BLaER1 treated with 17β-estradiol and CSF1 and Interleukin-3, amounts not matched to agents 10 nM and 100 nM (cell line): Measurements from ENCODE around the gene GADD45A.

Experiments
- H3K27ac ChIP-seq, 11 experiments: shearing (Covaris generic); formaldehyde crosslinking; 2 replicates each; pipeline ENCODE4 v1.8.1; 2022
- H3K27me3 ChIP-seq, 11 experiments: shearing (Covaris generic); formaldehyde crosslinking; 2 replicates each; pipeline ENCODE4 v1.8.1; 2022
- H3K36me3 ChIP-seq, 11 experiments: shearing (Covaris generic); formaldehyde crosslinking; 2 replicates each; pipeline ENCODE4 v1.8.1; 2022
- H3K4me1 ChIP-seq, 10 experiments: shearing (Covaris generic); formaldehyde crosslinking; 2 replicates each; pipeline ENCODE4 v1.8.1; 2022
- H3K4me2 ChIP-seq, 11 experiments: shearing (Covaris generic); formaldehyde crosslinking; 2 replicates each; pipeline ENCODE4 v1.8.1; 2022
- H3K4me3 ChIP-seq, 10 experiments: shearing (Covaris generic); formaldehyde crosslinking; 2 replicates each; pipeline ENCODE4 v1.8.1; 2022
- H3K9ac ChIP-seq, 11 experiments: shearing (Covaris generic); formaldehyde crosslinking; 2 replicates each; pipeline ENCODE4 v1.8.1; 2022
- H3K9me3 ChIP-seq, 11 experiments: shearing (Covaris generic); formaldehyde crosslinking; replicated peaks in 1 of 11; 2 replicates each; pipeline ENCODE4 v1.8.1; 2022
- H4K20me1 ChIP-seq, 11 experiments: shearing (Covaris generic); formaldehyde crosslinking; 2 replicates each; pipeline ENCODE4 v1.8.1; 2022
- Cebpa-rat ChIP-seq, 11 experiments: shearing (Covaris generic); IDR thresholded peaks; 2 replicates each; pipeline ENCODE4 v1.8.1; 2022

The GADD45A gene

GRCh38 chr1:67685067-67685557 is at the start of gene GADD45A:
Gene GADD45A, plus strand, starts transcription at chr1:67685201. Its CDS starts 294 bp downstream, at chr1:67685495.
- peak within 1 kb of the TSS; percentile 54 to 94 (median 90) for H3K27ac ChIP-seq
- peaks cover 22 to 53% (median 32%) of the 10 kb centered on the region in 10 experiments for H3K4me1 ChIP-seq
- no peak for TF ChIP-seq Cebpa-rat (IDR thresholded peaks at IDR 0.05)
- peak within 1 kb of the TSS; percentile 83 to 95 (median 91) for H3K9ac ChIP-seq
- H4K20me1 ChIP-seq = peaks cover 0 to 48% (median 22%) of the 10 kb centered on the region in 11 experiments; a peak in 16 of 22 replicates
- H3K27me3 ChIP-seq = no peaks in the 10 kb centered on the region
- H3K4me3 ChIP-seq = peak within 1 kb of the TSS; percentile 79 to 99 (median 91)
- H3K36me3 ChIP-seq = peaks cover 0 to 34% (median 30%) of the 10 kb centered on the region in 11 experiments; a peak in 18 of 22 replicates
- peak within 1 kb of the TSS; percentile 82 to 92 (median 88) for H3K4me2 ChIP-seq
- H3K9me3 ChIP-seq = no peaks in the 10 kb centered on the region

GRCh38 chr1:67636146-67636545 is 48.9 kb upstream of the GADD45A start:
- peaks cover 22 to 43% (median 28%) of the 10 kb centered on the region in 10 experiments for H3K4me1 ChIP-seq
- H4K20me1 ChIP-seq = no peaks in the 10 kb centered on the region
- no peaks in the 10 kb centered on the region for H3K27me3 ChIP-seq
- H3K27ac ChIP-seq = no peak overlapping the region
- H3K4me3 ChIP-seq = no peak overlapping the region
- peak overlapping the region; percentile 55 to 71 (median 61); a peak in 18 of 22 replicates for H3K4me2 ChIP-seq
- no peaks in the 10 kb centered on the region for H3K36me3 ChIP-seq
- H3K9ac ChIP-seq = no peak overlapping the region
- no peak for TF ChIP-seq Cebpa-rat (IDR thresholded peaks at IDR 0.05)
- no peaks in the 10 kb centered on the region for H3K9me3 ChIP-seq

GRCh38 chr1:67639361-67639760 is 45.6 kb upstream of the GADD45A start:
- H3K9me3 ChIP-seq = no peaks in the 10 kb centered on the region
- no peak for TF ChIP-seq Cebpa-rat (IDR thresholded peaks at IDR 0.05)
- H3K9ac ChIP-seq = no peak overlapping the region
- H3K27me3 ChIP-seq = no peaks in the 10 kb centered on the region
- no peak overlapping the region for H3K4me2 ChIP-seq
- H3K4me1 ChIP-seq = peaks cover 16 to 22% (median 19%) of the 10 kb centered on the region in 10 experiments
- no peaks in the 10 kb centered on the region for H4K20me1 ChIP-seq
- no peak overlapping the region for H3K27ac ChIP-seq
- H3K4me3 ChIP-seq = no peak overlapping the region
- no peaks in the 10 kb centered on the region for H3K36me3 ChIP-seq

- H3K36me3 ChIP-seq = no peaks in the 10 kb centered on the region
- no peaks in the 10 kb centered on the region for H3K9me3 ChIP-seq
- no peaks in the 10 kb centered on the region for H4K20me1 ChIP-seq
- H3K4me3 ChIP-seq = no peak overlapping the region
- TF ChIP-seq Cebpa-rat (IDR thresholded peaks at IDR 0.05) = no peak
- H3K9ac ChIP-seq = no peak overlapping the region
- H3K4me2 ChIP-seq = no peak overlapping the region
- H3K4me1 ChIP-seq = no peaks in the 10 kb centered on the region
- H3K27me3 ChIP-seq = no peaks in the 10 kb centered on the region
- no peak overlapping the region for H3K27ac ChIP-seq
Measured at GRCh38 chr1:67642629-67643028, 42.4 kb upstream of the GADD45A start.

- no peak overlapping the region for H3K4me3 ChIP-seq
- no peaks in the 10 kb centered on the region for H3K27me3 ChIP-seq
- no peak for TF ChIP-seq Cebpa-rat (IDR thresholded peaks at IDR 0.05)
- no peak overlapping the region for H3K9ac ChIP-seq
- H3K4me1 ChIP-seq = no peaks in the 10 kb centered on the region
- no peak overlapping the region for H3K4me2 ChIP-seq
- H3K27ac ChIP-seq = no peak overlapping the region
- H3K36me3 ChIP-seq = no peaks in the 10 kb centered on the region
- H3K9me3 ChIP-seq = no peaks in the 10 kb centered on the region
- no peaks in the 10 kb centered on the region for H4K20me1 ChIP-seq
Measured at GRCh38 chr1:67644566-67644965, 40.4 kb upstream of the GADD45A start.

GRCh38 chr1:67645495-67646144 is 39.4 kb upstream of the GADD45A start:
- TF ChIP-seq Cebpa-rat (IDR thresholded peaks at IDR 0.05) = no peak
- H3K4me2 ChIP-seq = no peak overlapping the region
- no peaks in the 10 kb centered on the region for H3K4me1 ChIP-seq
- no peak overlapping the region for H3K27ac ChIP-seq
- no peaks in the 10 kb centered on the region for H3K9me3 ChIP-seq
- H3K27me3 ChIP-seq = no peaks in the 10 kb centered on the region
- no peaks in the 10 kb centered on the region for H3K36me3 ChIP-seq
- no peaks in the 10 kb centered on the region for H4K20me1 ChIP-seq
- H3K9ac ChIP-seq = no peak overlapping the region
- H3K4me3 ChIP-seq = no peak overlapping the region

GRCh38 chr1:67646145-67647035 is 38.6 kb upstream of the GADD45A start:
- no peak overlapping the region for H3K27ac ChIP-seq
- H3K4me3 ChIP-seq = no peak overlapping the region
- no peaks in the 10 kb centered on the region for H4K20me1 ChIP-seq
- no peaks in the 10 kb centered on the region for H3K4me1 ChIP-seq
- H3K9me3 ChIP-seq = no peaks in the 10 kb centered on the region
- H3K27me3 ChIP-seq = no peaks in the 10 kb centered on the region
- no peaks in the 10 kb centered on the region for H3K36me3 ChIP-seq
- H3K4me2 ChIP-seq = no peak overlapping the region
- no peak overlapping the region for H3K9ac ChIP-seq
- no peak for TF ChIP-seq Cebpa-rat (IDR thresholded peaks at IDR 0.05)

GRCh38 chr1:67647036-67647798 is 37.8 kb upstream of the GADD45A start:
- Histone ChIP-seq H3K4me2 (no peak overlapping the region), H3K4me1 (no peaks in the 10 kb centered on the region), H3K36me3 (no peaks in the 10 kb centered on the region), H3K9ac (no peak overlapping the region), H3K27me3 (no peaks in the 10 kb centered on the region), H4K20me1 (no peaks in the 10 kb centered on the region), H3K4me3 (no peak overlapping the region), H3K27ac (no peak overlapping the region), H3K9me3 (no peaks in the 10 kb centered on the region)
- TF ChIP-seq Cebpa-rat (IDR thresholded peaks at IDR 0.05) = no peak

- H3K9ac ChIP-seq = no peak overlapping the region
- no peak overlapping the region for H3K4me2 ChIP-seq
- H3K4me3 ChIP-seq = no peak overlapping the region
- no peak for TF ChIP-seq Cebpa-rat (IDR thresholded peaks at IDR 0.05)
- no peaks in the 10 kb centered on the region for H4K20me1 ChIP-seq
- H3K27ac ChIP-seq = no peak overlapping the region
- H3K9me3 ChIP-seq = no peaks in the 10 kb centered on the region
- H3K27me3 ChIP-seq = no peaks in the 10 kb centered on the region
- no peaks in the 10 kb centered on the region for H3K36me3 ChIP-seq
- peaks cover 0 to 2% (median 0%) of the 10 kb centered on the region in 10 experiments; a peak in 2 of 20 replicates for H3K4me1 ChIP-seq
Measured at GRCh38 chr1:67647814-67648358, 37.1 kb upstream of the GADD45A start.
